ENCODE data around the gene FEM1C.

- no peak for TF ChIP-seq EZH2 (IDR thresholded peaks at IDR 0.05)
- no peak for TF ChIP-seq POLR2AphosphoS5 (IDR thresholded peaks at IDR 0.05; ENCODE audit: borderline replicate concordance, low read depth, low read length)
Measured at GRCh38 chr5:115579216-115579615, 34.6 kb upstream of the FEM1C start.

All from SK-N-MC (cell line).